Endothelial cell of umbilical vein (primary cell): ENCODE results near the gene CCL17. TPM values are rescaled to one million over a fixed set of nuclear protein-coding genes. Genes with fewer than 3 reads are reported as not detected.

Source experiments
- BruUV-seq: library from RNA; stranded (reverse); fragments of 400-500 nt; replicated peaks from 2 replicates; lab custom pipeline; 2021; lab: Mats Ljungman, UMichigan
- CTCF ChIA-PET: fragments of 300-600, 350-600 bp; sonication (Branson Sonifier 250); formaldehyde crosslinking; loops from one replicate; lab custom pipeline; 2021; ENCODE audit warnings: antibody characterized with exemption, inconsistent platforms; lab: Charles Lee
- POLR2A ChIA-PET: fragments of 300-600, 350-600 bp; sonication (Branson Sonifier 250); formaldehyde crosslinking; loops from one replicate; lab custom pipeline; 2021; ENCODE audit warnings: antibody characterized with exemption, inconsistent platforms; lab: Charles Lee
- DNase-seq: peaks from one replicate; pipeline ENCODE4 v3.0.0-alpha.2; 2011; ENCODE audit warnings: low read depth, low spot score
- FAIRE-seq: peaks from 2 replicates; lab custom pipeline; 2011; peaks lifted over from hg19 to GRCh38; lab: Jason Lieb, UNC
- H2AFZ ChIP-seq: 2 replicates; pipeline ENCODE4 v1.6.0; 2012; ENCODE audit warnings: low read depth, low read length, control low read depth, inconsistent platforms
- H3K27ac ChIP-seq: 2 replicates; pipeline ENCODE4 v1.5.1; 2011; ENCODE audit warnings: low read depth, mild to moderate bottlenecking, control low read depth, low read length, moderate library complexity; ENCODE audit not compliant: insufficient read depth
- H3K27me3 ChIP-seq, 2 experiments: 2 replicates each; pipeline versions ENCODE4 v1.6.0 to v1.6.1; 2011; ENCODE audit warnings: low read length in 2 of 2, mixed read lengths in 1 of 2; ENCODE audit not compliant: control insufficient read depth in 2 of 2, insufficient read depth in 2 of 2
- H3K36me3 ChIP-seq, 2 experiments: 2 replicates in 1 of 2; 3 replicates in 1 of 2; pipeline ENCODE4 v1.5.1; 2011; ENCODE audit warnings: low read length in 2 of 2, mild to moderate bottlenecking in 1 of 2, moderate library complexity in 1 of 2; ENCODE audit not compliant: control insufficient read depth in 2 of 2, insufficient read depth in 2 of 2; ENCODE audit errors: extremely low read depth in 1 of 2
- H3K4me1 ChIP-seq: 3 replicates; pipeline ENCODE4 v1.5.1; 2011; ENCODE audit warnings: mild to moderate bottlenecking, low read length; ENCODE audit not compliant: control insufficient read depth, insufficient read depth; ENCODE audit errors: extremely low read depth
- H3K4me2 ChIP-seq: 2 replicates; pipeline ENCODE4 v1.6.1; 2011; ENCODE audit warnings: low read length, control low read depth, mixed read lengths; ENCODE audit not compliant: insufficient read depth
- H3K4me3 ChIP-seq, 3 experiments: fragments of 200-600 bp in 1 of 3; sonication (generic), shearing (Covaris generic) in 1 of 3; replicated peaks in 1 of 3; 2 replicates each; pipeline ENCODE4 v1.5.1; 2011 to 2016; ENCODE audit warnings: control low read depth in 3 of 3, low read length in 3 of 3, mild to moderate bottlenecking in 2 of 3, inconsistent platforms in 1 of 3, low read depth in 1 of 3, moderate library complexity in 1 of 3; ENCODE audit not compliant: insufficient read depth in 1 of 3
- H3K79me2 ChIP-seq: 2 replicates; pipeline ENCODE4 v1.6.0; 2012; ENCODE audit warnings: low read length, inconsistent platforms; ENCODE audit not compliant: control insufficient read depth, insufficient read depth
- H3K9ac ChIP-seq: replicated peaks from 2 replicates; pipeline ENCODE3; 2011; ENCODE audit warnings: low read length, control low read depth; ENCODE audit not compliant: insufficient read depth; ENCODE audit errors: extremely low read depth
- H3K9me1 ChIP-seq: replicated peaks from 3 replicates; pipeline ENCODE4 v1.6.0; 2011; ENCODE audit warnings: mild to moderate bottlenecking, low read length; ENCODE audit not compliant: control insufficient read depth, insufficient read depth; ENCODE audit errors: extremely low read depth
- H3K9me3 ChIP-seq: replicated peaks from 2 replicates; pipeline ENCODE4 v1.5.1; 2012; ENCODE audit warnings: low read length, inconsistent platforms; ENCODE audit not compliant: control insufficient read depth, insufficient read depth
- H4K20me1 ChIP-seq: replicated peaks from 2 replicates; pipeline ENCODE3; 2011; ENCODE audit warnings: mild to moderate bottlenecking, low read length; ENCODE audit not compliant: control insufficient read depth, insufficient read depth; ENCODE audit errors: extremely low read depth
- EZH2 ChIP-seq: IDR thresholded peaks from 2 replicates; pipeline ENCODE4 v1.6.1; 2012; ENCODE audit warnings: borderline replicate concordance, low read depth, mild to moderate bottlenecking, moderate library complexity, low read length, inconsistent platforms; ENCODE audit not compliant: severe bottlenecking
- FOS ChIP-seq: IDR thresholded peaks from 2 replicates; pipeline ENCODE4 v1.6.1; 2011; ENCODE audit warnings: mild to moderate bottlenecking, low read length, moderate library complexity, borderline replicate concordance; ENCODE audit not compliant: insufficient read depth
- GATA2 ChIP-seq: IDR thresholded peaks from 2 replicates; pipeline ENCODE4 v1.7.0; 2011; ENCODE audit warnings: low read depth, mild to moderate bottlenecking, moderate library complexity, mixed read lengths, low read length; ENCODE audit not compliant: insufficient read length, insufficient read depth
- JUN ChIP-seq: IDR thresholded peaks from 2 replicates; pipeline ENCODE4 v1.6.1; 2011; ENCODE audit warnings: borderline replicate concordance, low read depth; ENCODE audit not compliant: insufficient read length, insufficient read depth
- MYC ChIP-seq: IDR thresholded peaks from one replicate; pipeline ENCODE4 v1.6.1; 2011; ENCODE audit warnings: mild to moderate bottlenecking, low read depth, low read length
- POLR2AphosphoS5 ChIP-seq: IDR thresholded peaks from 2 replicates; pipeline ENCODE4 v1.6.1; 2012; ENCODE audit warnings: low read depth, mild to moderate bottlenecking, control low read depth, low read length, moderate library complexity; ENCODE audit not compliant: insufficient read depth
- dilution Hi-C: fragments of 300-500 bp; cut with MboI; formaldehyde crosslinking; loops from one replicate; pipeline ENCODE4 v1.15.0; 2019; ENCODE audit warnings: low sequenced_read_pairs; ENCODE audit not compliant: extremely low pct_ligation_motif_present
- intact Hi-C: fragments of 100-400 bp; cut with micrococcal nuclease; formaldehyde crosslinking; loops from one replicate; pipeline ENCODE4 v1.10.0; 2022
- polyA plus RNA-seq, 4 experiments: library from polyadenylated mRNA; depleted of rRNA in 3 of 4; stranded (reverse) in 3 of 4; unstranded in 1 of 4; fragments of >200 nt; gene quantifications; 2 replicates each; pipeline versions ENCODE4 v1.2.1 to v1.2.3, GENCODE V29; 2011 to 2012; ENCODE audit warnings: missing spikeins in 1 of 4
- total RNA-seq: library from RNA; stranded (reverse); gene quantifications from 2 replicates; pipeline ENCODE4 v1.2.3, GENCODE V29; 2021
- TF ChIP-seq, protein P1 (sequence below): IDR thresholded peaks from 2 replicates; pipeline ENCODE4 v1.6.1; 2011; ENCODE audit not compliant: insufficient read depth, insufficient read length
- TF ChIP-seq, protein P2 (sequence below), 2 donors: IDR thresholded peaks; 1 replicate in 1 of 2; 2 replicates in 1 of 2; pipeline ENCODE4 v1.5.1; 2011; ENCODE audit warnings: low read length in 2 of 2, mild to moderate bottlenecking in 2 of 2, moderate library complexity in 2 of 2, control low read depth in 1 of 2, inconsistent platforms in 1 of 2, low read depth in 1 of 2; ENCODE audit not compliant: insufficient read depth in 1 of 2; ENCODE audit errors: extremely low read depth in 1 of 2

Gene CCL17
- total and polyA plus RNA-seq, 2 donors (not counting 3 experiments of a cell fraction or from before 2014, with no cell fraction given) = not detected

GRCh38 chr16:57386381-57386951 lies 18.1 kb upstream of the CCL17 start:
- Histone ChIP-seq H3K4me2 (no peak overlapping the region), H2AFZ (no peak overlapping the region), H3K27ac (no peak overlapping the region), H3K27me3 (peaks cover 0 to 2% of the 10 kb centered on the region in 2 experiments), H3K9me1 (no peaks in the 10 kb centered on the region), H3K9me3 (no peaks in the 10 kb centered on the region), H3K4me3 (no peak overlapping the region), H3K9ac (no peak overlapping the region), H3K4me1 (peaks cover 13% of the 10 kb centered on the region), H3K79me2 (no peaks in the 10 kb centered on the region), H4K20me1 (no peaks in the 10 kb centered on the region), H3K36me3 (no peaks in the 10 kb centered on the region)
- FAIRE-seq = no peak
- intact Hi-C loops (no loop called here), dilution Hi-C loops (no loop called here)
- ChIA-PET POLR2A (no interaction called here), CTCF (interaction anchor here (2.0 kb wide), 1 partner anchor 30 kb away, joined by 5 read pairs; no protein-coding TSS in a partner anchor)
- TF ChIP-seq EZH2 (no peak), JUN (no peak), FOS (no peak), POLR2AphosphoS5 (no peak), MYC (no peak), GATA2 (no peak)
- TF ChIP-seq, protein P1, sequence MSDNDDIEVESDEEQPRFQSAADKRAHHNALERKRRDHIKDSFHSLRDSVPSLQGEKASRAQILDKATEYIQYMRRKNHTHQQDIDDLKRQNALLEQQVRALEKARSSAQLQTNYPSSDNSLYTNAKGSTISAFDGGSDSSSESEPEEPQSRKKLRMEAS = no peak
- TF ChIP-seq, protein P2, sequence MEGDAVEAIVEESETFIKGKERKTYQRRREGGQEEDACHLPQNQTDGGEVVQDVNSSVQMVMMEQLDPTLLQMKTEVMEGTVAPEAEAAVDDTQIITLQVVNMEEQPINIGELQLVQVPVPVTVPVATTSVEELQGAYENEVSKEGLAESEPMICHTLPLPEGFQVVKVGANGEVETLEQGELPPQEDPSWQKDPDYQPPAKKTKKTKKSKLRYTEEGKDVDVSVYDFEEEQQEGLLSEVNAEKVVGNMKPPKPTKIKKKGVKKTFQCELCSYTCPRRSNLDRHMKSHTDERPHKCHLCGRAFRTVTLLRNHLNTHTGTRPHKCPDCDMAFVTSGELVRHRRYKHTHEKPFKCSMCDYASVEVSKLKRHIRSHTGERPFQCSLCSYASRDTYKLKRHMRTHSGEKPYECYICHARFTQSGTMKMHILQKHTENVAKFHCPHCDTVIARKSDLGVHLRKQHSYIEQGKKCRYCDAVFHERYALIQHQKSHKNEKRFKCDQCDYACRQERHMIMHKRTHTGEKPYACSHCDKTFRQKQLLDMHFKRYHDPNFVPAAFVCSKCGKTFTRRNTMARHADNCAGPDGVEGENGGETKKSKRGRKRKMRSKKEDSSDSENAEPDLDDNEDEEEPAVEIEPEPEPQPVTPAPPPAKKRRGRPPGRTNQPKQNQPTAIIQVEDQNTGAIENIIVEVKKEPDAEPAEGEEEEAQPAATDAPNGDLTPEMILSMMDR (IDR thresholded peaks at IDR 0.05; ENCODE audit: extremely low read depth in 1 of 2, insufficient read depth in 1 of 2, low read depth in 1 of 2, low read length in 2 of 2) = no peak
- no peak for DNase-seq
- BruUV-seq = no TSS peak
